GM21423 (cell line): ENCODE results near the gene CLCNKB.
A peak's percentile ranks its signal among the peaks of the same experiment; 100 is the strongest.
"Not testable (repeated sequence)": the region's sequence is repeated elsewhere in the genome, so short reads cannot be mapped to it uniquely, and the experiment has no call there.

Experiments
- ATAC-seq: cut with Tn5 transposase; IDR thresholded peaks from one replicate; pipeline ENCODE4 v1.9.1; 2021; ENCODE audit warnings: mild to moderate bottlenecking, moderate library complexity; ENCODE audit not compliant: unreplicated experiment

The CLCNKB gene

DNA sequence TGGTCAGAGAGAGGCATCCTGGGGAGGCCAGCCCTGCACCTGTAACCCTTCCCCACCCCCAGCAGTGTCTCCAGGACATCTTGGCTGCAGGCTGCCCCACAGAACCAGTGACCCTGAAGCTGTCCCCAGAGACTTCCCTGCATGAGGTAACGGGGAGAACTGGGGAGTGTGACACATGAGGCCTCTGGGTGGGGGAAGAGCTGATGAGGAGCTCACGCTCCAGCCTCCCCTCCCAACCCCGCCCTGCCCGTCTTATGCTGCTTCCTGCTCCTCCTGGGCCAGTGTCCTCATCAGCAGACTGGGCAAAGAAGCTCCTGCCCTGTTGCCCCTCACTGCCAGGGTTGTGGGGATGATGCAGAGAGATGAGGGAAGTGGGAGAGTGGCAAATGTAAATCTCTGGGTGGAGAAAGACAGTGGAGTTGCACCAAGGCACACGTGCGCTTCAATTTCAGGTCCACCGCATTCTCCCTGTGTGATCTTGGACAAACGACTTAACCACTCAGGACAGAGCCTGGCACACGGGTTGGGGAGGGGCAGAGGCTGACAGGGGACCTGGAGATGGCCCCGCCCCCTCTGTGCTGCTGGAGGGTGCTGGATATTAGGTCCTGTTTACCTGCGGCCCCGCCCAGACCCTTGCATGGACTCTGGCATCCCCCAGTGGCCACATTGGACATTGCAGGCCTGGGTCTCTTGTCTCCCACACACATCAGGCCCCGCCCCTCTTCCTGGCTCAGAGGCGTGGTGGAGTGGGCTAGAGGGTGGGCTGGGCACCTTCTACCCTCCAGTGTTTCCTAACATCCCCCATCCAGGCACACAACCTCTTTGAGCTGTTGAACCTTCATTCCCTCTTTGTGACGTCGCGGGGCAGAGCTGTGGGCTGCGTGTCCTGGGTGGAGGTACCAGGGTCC, 12.3 kb downstream of the CLCNKB start:
- peak; percentile 72 for ATAC-seq

DNA sequence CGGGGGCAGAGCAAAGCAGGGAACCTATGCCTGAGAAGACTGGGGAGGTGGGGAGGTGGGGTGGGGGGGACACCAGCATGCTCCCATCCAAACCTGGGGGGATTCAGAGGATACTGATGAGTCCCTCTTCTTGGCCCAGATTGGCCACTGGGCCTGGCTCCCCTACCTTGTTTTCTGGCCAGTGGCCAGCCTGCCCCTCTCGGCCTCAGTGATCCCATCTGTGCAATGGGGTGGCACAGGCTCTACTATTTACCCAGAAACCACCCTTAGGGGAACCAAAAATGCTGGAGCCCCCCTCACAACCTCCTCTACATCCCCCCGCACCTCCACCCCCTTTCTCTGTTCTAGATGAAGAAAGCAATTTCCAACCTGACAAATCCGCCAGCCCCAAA, 12.9 kb downstream of the CLCNKB start:
- not testable (repeated sequence) for ATAC-seq

DNA sequence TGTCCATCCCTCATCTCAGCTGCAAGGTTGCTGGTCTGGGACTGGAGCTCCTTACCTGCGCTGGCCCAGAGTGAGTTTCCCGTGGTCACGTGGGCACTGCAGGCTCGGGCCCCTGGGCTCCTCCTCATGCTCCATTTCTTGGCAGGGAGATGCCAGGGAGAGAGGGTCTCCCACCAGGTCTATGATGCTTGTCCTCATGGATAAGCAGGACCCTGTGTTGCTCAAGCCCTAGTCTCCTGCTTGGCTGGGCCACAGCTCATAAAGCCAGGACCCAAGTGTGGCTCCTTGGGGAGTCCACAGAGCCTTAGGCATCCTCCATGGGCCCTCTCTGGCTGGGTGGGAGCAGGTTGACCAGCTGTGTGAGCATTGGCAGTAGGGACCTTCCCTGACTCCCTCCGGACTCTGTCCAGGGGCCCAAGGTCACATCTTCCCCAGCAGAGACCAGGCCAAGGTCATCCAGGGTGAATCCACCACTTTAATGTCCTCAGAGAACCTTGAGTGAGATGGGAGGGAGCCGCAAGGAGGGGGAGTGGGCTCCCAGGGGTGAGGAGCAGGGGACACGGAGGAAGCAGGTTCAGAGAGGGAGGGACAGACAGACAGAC, 13.8 kb downstream of the CLCNKB start:
- not testable (repeated sequence) for ATAC-seq

DNA sequence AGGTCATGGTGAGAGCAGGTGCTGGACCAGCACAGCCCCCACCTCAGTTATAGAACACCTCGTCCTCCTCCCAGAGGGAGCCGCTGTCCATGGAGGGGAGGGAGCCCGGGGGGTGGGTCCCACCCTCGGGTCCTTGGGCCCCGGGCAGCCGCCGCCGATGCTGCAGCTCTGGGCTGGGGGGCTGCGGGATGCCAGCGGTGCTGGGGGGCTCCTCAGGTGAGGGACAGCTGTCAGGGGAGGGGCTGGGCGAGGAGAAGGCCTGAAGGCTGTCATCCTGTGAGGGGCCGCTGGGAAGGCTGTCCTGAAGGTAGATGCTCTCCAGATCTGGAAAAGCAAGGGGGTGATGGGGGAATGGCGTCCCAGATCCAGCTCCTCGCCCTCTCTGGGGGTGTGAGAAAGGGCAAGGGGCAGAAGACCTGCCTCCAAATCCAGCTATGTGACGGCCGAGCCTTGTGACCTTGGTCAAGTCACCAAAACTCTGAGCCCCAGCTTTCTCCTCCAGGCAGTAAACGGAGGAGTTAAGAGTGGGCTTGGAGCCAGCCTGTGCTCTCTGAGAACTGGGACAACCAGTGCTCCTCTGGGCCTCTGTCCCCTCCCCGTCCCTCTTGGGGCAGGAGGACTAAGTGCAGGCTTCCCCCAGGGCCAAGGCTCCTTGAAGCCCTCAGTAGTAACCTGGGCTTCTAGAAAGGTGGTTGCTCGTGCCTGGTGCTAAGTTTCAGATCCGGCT, 15.0 kb downstream of the CLCNKB start:
- ATAC-seq = not testable (repeated sequence)

DNA sequence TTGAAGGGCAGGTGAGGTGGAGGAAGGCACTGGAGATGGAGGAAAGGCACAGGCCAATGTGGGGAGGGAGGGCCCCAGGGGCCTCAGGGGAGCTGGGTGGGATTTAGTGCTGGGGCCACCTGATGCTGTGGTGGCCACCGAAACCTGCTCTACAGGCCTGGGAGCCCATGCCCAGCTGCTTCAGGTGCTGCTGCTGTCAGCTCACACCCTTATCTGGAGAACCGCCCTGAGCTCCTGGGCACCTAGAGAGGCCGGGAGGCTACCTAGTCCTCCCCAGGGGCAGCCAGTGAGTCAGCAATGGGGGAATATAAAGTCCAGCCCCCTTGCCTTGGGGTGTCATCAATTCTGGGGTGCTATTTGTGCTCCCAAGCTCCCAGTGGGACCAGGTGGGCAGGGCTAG, 17.7 kb downstream of the CLCNKB start:
- no peak for ATAC-seq

DNA sequence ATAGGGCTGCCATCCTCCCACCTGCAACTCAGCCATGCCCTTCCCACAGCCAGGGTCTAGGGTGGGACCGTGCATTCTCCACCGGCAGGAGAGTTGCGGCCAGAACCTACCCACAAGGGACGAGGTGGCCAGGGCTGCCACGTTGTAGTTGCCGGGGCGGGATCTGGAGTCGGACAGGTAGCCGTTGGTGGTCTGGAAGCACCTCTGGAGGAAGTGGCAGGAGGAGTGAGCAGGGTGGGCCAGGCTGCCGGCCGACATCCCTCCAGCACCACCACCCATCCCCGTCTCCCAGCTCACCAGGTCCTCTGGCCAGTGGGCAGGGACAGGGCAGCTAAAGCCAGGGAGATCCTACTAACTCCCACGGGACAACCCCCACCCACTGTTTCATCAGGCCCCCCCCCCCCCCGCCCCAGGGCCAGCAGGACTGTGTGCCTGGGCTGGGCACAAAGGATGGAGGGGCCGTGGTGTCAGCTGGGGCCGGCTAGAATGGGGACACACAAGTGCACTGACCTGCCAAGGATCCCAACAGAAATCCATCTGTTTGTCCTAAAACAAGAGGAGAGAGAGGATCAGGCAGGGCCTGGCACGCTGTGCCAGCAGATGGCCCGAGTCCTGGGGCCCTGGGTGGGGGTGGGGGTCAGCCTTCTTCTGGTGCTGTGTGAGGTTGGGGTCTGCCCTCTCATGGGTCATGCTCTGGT, 18.6 kb downstream of the CLCNKB start:
- ATAC-seq = not testable (repeated sequence)

DNA sequence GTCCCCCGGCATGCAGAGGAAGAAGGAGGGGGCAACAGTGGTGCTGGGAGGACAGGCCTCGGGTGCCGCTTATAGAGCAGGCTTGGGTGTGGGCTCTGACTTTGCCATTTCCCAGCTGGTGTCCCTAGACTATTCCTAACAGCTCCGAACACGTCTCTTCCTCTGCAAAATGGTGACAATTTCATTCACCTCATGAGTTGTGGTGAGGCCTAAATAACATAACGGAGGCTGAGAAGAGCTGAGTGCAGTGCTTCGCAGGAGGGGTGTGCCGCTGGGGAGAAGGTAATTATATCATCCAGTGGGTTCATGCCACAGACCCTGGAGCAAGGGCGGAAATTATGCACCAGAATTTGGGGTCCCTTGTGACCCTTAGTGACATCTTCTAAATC, 19.1 kb downstream of the CLCNKB start:
- not testable (repeated sequence) for ATAC-seq

DNA sequence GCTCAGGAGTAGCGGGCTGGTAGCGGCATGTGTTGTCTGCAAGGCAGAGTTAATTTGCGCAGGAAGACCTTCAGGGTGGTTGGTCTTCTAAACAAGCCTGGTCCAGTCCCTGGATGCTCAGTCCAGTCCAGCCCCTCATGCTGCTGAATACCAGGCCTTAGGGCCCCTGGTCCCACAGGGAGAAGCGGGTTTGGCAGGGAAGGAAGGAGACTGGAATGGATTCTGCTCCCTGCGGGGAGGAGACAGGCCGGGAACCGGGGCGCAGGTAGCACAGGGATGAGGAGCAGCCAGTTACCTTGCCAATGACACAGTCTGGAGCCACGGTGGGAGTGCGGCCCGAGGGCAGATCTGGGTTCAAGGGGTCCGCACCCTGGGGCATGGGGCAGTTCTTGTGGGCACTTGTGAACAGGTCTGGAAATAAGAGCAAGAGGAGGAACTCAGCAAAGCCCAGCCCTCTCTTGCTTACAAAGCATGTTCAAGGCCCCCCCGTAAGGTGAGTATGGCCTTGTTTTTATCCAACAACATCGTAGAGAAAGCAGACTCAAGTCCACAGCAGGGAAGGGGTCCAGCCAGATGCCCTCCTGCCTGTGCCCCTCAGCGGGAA, 19.7 kb downstream of the CLCNKB start:
- no peak for ATAC-seq

DNA sequence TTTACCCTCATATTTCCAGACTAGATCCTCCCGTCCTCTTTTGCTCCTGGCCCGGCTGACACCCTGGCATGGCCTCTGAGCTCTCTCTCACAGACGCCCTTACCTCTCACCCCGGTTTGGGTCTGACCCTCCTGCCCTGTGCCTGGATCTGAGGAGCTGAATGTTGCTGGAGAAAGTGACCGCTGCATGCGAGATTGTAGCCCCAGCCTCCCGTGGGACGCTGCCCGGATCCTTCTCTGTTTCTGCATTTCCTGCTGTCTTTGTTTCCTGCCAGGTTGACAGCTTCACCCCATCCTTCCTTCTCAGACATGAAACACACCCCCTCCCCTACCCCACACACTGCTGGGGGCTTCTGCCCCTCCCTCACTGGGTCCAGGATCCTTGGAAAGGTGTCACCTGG, 20.3 kb downstream of the CLCNKB start:
- no peak for ATAC-seq

DNA sequence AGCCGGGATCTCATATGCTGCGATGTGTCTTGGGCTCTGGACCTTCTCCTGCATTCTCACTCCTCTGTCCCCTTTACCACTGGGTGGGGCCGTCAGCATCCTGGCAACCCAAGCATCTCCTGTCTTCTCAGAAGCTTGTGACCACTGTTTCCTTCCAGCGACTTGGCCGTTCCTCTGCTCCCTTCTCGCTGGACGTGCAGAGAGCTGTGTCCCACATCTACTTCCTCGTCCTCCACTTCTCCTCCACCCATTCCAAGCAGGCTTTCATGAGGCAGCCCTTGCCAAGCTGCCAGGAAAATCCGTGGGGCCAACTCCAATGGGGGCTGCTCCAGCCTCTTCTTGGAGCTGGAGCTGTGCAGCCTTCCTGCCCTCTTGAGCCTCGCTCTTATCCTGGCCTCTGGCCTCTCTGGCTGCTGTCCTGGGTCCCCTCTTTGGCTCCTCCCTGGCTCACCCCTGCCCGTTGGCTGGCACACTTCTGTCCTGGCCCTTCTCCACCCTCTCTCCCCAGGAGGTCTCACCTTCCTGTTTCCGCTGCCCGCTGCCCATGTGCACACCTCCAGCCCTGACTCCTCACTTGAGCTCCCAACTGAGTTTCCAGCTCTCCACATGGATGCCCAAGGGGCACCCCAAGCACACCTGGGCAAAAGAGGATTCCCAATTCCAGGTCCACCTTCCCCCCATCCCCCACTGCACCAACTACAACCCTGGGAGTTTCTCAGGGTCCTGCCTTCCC, 21.1 kb downstream of the CLCNKB start:
- ATAC-seq = no peak

DNA sequence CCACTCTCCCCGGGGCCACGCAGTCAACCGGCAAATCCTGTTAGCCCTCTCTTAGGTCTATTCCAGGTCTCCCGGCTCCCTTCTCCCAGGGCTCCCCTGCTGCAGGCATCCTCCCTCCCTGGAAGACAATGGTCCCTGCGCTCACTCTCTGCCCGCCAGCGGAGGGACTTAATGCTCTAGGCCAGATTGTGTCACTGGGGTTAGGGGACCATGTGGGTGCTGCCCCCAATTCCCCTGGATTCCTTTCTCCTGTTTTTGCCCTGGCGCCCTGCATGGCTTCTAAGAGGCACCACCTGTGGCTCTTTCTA, 21.6 kb downstream of the CLCNKB start:
- ATAC-seq = no peak

DNA sequence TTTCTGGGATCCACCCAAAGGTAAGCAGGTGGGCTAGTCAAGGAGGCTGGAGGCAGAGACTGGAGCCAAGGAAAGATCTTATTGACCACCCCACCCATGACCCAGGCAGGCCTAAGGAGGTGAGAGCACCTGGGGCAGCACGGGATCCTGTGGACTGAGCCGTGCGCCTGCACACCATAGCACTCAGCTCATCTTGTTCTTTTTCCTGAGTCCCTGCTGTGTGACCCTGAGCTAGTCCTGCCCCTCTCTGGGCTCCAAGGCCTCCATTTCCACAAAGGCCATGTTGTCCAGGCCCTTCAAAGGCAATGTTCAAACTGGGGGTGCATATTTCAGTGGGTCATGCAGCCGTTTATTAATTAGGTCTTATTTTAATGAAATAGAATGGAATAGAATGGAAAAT, 22.7 kb downstream of the CLCNKB start:
- no peak for ATAC-seq

DNA sequence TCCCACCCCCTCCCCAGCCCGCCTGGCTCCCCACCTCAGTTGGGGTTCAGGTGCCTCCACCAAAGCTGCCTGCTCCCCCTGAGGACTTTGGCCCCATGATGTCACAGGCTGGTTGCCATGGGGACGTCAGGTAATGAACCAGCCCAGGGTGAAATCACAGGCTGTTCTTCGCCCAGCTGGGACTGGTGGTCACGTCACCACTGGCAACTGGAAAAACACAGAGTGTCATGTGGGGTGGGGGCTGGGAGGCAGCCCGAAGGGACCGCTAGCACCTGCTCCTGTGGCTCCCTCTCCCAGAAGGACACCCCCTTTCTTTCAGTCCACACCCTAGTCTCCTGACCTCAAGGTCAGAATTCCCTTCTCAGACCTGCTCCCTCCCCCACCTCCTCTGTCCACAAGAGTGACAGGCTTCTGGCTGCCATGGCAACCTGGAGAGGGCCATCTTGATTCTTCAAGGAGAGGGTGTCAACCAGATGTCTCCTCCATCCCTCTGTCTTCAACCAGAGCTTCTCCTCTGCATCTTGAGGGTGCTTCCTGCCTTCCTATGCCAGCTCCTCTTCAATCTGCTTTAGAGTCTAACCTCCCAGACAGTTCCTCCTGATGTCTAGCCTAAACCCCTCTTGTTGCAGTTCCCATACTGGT, 23.7 kb downstream of the CLCNKB start:
- ATAC-seq = no peak

DNA sequence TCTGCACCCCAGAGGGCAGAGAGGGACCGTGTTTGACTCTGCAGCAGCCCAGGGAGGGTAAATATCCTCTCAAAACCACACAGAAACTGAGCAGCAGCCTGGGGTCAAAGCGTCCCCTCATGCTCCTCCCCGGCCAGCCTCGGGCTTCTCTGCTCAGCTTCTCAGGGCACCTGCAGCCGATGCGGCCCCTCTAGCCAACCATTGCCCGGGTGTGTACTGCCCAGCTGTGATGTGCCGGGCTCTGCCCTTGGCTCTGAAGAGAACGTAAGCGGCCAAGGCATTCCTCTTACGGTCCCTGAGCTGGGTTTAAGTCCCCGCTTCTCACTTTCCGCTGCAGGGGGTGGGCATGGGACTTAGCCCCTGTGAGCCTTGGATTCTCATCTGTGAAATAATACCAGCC, 24.4 kb downstream of the CLCNKB start:
- no peak for ATAC-seq

DNA sequence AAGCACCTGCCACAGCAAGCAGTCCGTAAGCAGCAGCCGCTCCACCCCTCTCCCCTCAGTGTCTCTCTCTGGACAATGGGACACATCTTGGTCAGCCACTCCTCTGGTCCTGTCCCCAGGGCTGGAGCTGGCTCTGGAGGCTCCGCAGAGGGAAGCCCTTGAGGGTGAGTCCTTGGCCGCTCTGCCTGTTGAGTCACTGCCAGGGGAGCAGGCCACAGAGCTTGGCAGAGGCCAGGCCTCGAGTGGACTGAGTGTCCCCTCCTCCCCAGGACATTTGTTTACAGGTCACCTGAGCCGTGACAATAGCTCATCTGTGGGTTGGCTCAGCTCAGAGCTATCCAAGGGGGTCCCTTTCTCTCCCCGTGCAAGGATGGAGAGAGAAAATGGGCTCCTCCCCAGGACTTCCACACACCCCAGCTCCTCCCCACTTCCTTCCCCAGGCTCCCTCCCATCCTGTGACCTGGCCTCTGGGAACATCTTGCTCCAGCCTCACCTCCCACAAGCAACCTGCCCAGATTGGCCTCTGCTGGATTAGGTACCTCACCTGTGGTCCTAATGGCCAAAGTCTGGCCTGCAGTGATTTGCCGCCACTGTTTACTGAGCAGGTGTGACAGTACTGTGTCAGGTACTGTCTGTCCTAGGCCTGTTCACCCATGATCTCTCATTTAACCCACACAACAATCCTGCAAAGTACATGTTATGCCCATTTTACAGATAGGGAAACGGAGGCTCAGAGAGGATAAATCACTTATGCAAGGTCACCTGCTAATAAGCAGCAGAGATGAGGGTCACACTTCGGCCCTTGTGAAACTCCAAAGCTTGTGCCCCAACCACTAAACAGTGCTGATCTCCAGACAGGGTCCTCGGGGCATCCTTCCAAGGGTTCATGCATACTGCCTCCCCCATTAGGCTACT, 25.0 kb downstream of the CLCNKB start:
- ATAC-seq = no peak

DNA sequence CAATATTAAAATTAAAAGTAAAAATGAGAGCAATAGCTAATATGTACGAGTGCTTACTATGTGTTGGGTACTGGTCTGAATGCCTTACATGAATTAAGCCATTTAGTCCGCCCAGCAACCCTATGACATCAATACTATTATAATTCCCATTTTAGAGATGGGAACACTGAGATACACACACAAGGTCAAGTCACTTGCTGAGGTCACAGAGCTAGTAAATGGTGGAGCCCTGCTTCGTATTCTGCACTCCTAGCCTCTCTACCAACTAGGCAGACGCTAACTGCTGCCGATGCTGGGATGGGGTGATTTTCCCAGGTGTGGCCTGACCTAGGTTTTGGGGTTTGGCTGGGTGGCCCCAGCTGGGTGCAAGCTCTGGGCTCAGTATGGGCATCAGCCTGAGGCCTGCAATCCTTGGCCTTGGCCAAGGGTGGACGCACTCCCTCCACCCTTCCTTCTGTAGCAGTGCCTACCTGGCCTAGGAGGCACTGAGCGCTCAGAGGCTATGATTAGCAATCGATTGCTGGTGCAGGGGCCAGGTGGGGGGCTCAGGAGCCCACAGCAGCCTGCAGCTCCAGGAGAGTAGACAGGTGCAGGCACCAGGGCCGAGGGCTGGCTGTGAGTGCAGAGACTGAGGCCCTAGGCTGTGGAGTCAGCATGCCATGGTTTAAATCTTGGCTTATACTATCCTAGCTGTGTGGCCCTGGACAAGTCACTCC, 27.2 kb downstream of the CLCNKB start:
- no peak for ATAC-seq

DNA sequence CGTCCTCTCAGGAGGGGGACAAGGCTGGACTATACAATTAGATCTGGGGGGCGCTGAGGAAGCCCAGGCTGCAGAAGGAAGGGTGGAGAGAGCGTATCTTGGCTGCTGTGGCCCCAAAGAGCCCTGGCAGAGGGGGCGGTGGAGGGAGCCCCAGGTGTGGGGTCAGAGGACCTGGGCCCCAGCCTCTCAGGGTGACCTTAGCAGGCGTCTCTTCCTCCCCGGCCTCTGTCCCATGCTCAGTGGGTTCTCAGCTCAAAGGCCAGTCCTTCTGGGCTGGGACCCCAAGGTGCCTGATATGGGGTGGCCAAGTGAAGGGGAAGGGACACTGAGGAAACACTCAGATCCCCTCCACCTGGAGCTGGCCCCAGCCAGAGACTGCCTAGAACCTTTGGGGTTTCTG, 28.0 kb downstream of the CLCNKB start:
- ATAC-seq = no peak

DNA sequence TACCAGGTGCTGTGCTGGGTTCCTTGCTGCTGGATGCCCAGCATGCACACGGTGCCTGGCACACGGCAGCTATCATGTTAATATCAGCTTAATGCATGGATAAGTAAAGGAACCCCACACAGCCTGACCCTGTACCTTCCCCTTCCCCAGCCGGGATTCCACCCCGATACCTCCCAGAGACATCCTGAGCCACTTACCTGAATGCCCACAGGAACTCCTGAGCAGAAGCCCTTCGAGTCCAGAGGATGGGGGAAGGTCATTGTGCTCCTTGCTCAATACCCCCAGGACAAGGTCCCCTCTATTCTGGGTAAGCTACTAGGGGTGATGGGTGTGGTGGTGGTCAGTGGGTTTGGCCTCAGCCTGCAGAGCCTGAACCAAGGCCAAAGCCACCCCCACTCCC, 28.5 kb downstream of the CLCNKB start:
- ATAC-seq = no peak
